HG03060 (cell line): Measurements from ENCODE around the gene CRMP1.

Source experiments
- ATAC-seq: cut with Tn5 transposase; IDR thresholded peaks from one replicate; pipeline ENCODE4 v1.9.1; 2021; ENCODE audit warnings: low read depth, moderate number of reproducible peaks; ENCODE audit not compliant: unreplicated experiment

Gene CRMP1

DNA sequence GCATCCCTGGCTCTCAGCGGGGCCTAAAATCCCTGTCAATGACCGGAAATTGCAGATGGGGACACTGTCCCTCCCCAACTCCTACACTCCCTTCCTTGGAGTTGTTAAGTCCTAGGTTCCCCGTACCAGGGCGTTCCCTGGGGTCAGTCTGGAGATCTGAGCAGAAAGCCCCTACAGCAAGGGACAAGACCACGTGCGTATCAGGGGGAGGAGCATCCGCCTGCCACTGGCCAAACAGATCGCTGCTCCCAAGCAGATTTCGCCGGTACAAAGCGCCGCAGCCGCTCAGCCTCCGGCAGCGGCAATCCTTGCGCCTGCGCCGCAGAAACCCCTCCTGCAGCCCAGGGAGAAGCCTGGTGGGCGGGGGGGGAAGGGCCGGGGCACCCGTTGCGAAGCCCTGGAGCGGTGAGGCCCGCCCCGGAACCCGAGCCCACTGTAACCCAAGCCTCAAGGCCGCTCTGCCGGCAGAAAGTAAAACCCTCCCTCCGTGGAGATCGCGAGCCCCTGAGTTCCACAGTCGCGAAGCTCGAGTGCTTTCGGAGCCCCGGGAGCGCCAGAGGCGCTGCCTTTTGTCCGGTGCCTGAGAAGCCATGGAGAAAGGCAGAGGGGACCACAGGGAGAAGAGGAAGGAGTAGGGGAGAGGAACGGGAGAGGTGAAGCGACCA lies 2.7 kb downstream of the CRMP1 start:
- ATAC-seq = no peak

DNA sequence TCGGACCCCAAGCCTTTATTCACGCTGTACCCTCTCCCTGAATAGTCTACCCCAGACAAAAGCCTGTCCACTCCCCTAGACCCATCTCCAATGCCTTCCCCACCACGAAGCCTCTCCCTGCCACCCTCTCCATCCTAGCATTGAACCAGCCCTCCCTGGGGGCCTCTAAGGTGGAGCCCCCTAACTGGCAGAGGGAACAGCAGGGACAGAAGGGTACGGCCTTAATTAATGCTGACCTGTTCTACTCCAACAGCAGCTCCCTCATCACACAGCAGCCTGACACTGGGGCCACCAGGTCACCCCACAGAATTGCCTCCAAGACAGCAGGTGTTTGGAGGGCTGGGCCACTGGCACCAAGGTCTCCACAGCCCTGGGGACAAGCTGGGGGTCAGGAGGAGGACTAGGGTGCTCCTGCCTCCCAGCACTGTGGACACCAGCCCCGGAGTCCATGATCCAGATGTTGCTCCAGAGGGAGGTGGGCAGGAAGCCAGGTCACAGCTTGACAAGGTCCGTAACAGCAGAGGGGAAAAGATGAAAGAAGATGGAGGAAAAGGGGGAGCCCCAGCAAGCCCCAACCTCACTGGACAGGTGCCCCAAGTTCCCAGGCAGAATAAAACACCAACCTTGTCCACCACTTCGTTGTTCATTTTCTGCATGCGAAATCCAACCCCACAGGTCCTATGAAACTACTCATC lies 3.7 kb downstream of the CRMP1 start:
- ATAC-seq = no peak

DNA sequence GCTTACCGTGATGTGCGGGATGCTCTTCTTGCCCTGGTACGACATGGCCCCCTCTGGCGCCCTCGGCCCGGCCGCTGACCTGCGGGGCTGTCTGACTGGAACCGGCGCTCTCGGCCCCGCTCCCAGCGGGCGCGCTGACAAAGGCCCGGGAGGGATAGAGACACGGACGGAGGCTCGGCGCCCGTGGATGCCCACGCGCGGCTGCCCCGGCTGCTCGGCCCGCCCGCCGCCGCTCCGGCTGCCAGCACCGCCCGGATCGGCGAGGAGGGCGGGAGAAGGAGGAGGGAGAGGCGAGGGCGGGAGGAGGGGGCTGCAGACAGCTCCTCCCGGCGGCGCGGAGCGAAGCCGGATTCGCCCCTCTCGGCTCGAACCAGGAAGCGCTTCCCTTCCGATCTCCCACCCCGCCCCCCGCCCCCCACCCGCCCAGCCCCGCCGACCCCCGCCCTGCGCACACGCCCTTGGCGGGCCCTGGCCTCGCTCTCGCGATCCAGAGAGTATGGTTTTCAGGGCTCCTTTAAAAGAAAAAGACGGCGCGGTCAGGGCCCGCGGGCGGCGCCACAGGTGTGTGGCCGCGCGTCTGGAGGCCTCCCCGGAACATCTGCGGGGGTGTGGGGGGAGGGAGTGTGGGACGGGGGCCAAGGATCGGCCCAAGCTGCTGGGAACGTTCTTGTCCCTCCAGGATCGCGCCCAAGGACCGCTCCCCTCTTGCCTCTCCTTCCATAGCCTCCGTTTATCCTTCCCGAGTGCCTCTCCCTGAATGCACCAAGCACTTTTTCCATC lies 4.5 kb downstream of the CRMP1 start:
- ATAC-seq = no peak

DNA sequence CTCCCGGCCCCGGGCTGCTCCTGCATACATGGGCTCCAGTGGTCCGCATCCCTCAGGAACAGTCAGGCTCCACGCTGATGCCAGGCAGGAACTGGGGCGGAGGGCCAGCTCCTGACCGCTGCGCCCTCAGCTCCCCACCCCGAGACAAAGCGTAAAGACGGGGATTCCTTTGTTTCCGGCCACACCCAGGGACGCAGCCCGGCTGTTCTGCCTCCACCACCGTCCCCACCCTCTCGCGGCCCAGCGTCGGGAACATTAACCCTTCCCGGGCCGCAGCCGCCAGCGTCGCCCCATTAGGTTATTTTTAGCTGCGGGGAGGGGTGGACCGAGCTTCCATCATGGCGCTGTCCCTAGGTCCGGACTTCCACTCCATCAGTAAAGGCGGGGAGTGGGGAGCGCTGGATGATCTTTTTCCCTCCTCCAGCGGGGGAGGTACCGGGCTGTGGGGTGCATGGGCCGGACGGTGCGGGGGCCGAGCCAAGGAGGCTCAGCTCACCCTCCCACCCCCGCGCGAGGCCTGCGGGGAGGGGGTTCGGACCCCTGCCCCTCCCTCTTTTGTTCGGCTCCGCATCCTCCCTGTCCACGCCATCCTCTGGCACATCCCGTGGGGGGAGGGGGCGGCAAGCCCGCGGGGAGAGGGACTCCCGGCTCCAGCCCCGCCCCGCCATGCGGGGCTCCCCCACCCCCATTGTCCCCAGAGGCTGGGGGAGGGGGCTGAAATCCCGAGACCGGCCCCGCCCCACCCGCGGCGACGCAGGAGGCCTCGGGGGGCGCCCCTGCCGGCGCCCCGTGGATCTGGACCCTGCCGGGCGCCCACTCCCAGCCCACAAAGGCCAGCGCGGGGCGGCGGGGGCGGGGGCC lies 5.3 kb downstream of the CRMP1 start:
- no peak for ATAC-seq

DNA sequence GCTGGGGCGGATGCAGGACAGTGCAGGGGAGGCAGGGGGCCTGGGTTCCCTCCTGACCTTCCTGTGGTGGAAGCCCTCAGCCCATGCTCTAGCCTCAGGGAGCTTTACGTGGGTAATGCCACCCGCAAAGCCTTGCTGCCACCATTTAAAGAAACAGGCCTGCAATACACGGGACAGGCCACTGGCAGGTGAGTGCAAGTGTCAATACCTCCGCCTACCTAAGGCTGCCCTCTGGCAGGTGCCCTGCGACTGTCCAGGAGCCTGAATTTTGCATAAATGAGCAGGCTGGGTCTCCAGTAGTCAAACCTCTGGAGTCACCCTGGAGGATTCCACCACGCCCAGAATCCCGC lies 5.9 kb downstream of the CRMP1 start:
- no peak for ATAC-seq

DNA sequence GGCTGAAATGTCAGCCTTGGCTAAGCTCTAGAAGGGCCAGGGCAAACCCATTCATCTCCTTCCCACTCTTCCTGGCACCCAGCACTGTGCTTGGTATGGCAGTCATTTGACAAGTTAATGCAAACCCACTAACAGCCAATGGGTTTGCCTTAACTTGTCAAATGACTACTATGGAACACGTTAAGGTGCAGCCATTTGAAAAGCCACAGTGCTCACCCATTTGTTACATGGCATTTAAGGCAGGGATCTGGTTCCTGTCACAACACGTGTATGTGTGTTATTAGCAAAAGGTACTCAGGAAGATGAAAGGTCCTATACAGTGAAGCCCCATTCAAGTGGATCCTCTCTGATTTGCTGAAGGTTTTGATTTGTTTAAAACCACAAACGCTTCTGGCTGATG lies 7.2 kb downstream of the CRMP1 start:
- no peak for ATAC-seq

DNA sequence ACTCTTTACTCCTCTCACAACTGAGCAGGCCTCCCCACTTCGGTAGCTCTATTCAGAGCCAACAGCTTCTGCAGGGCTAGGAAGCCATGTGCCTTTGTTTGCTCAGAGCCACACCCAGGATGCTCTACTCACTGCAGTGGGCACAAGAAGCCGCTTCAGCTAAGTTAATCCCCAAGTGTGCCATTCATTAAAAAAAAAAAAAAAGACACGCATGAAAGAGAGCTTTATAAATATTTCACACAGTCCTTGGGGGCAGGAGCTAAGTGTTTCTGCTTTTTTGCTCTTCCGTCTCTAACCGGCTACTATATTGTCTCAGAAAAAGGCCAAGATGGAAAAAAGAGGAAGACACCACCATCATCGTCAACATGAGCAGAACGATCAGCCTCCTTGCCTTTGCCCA lies 8.1 kb downstream of the CRMP1 start:
- no peak for ATAC-seq

DNA sequence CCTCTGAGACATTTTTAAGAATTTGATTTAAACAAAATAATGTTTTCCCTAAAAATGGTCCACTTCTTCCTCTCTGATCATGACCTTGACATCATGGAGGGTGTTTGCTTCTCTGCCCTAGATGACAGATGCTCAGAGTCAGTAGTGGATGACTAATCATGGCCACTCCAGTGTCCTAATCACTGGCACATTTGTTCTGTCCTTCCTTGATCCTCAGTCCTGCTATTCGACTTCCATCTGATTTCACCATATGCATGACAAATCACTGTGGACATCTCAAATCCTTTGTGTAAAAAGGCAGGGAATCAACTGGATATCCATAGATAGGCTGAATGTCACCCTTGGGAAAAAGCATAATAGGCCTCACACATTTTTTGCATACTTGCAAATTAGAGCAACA lies 9.0 kb downstream of the CRMP1 start:
- no peak for ATAC-seq

DNA sequence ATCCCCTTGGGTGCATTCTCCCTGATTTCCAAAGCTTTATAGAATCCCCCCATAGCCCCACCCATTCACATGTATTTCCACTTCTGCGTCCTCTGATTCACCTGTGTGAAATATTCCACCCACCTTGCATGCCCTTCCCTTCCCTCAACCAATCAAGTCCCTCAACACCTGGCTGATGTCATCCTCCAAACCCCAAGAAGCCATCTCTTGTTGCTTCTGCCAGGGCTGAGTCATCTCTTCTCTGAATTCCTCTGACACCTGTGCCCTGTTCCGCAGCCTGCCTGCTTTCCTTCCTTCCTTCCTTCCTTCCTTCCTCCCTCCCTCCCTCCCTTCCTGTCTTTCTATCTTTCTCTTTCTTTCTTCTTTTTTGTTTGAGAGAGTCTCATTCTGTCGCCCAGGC lies 9.9 kb downstream of the CRMP1 start:
- ATAC-seq = no peak

DNA sequence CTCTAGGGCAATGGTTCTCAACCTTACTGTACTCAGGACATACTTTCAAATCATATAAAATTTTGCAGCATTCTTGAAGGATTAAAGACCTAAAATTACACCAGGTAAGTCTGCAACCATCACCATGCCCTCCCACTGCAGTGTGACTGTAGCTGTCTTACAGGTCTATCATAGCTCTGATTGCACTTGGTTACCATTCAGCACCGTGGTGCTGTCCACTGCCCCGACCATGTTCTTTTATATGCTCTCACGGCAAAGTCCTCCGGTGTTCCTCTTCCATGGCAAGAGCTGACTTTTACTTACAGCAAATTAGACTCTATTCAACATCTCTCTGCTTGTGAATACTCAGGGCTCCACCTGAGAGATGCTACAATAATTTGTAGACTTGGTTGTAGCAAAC lies 11.5 kb downstream of the CRMP1 start:
- ATAC-seq = no peak

DNA sequence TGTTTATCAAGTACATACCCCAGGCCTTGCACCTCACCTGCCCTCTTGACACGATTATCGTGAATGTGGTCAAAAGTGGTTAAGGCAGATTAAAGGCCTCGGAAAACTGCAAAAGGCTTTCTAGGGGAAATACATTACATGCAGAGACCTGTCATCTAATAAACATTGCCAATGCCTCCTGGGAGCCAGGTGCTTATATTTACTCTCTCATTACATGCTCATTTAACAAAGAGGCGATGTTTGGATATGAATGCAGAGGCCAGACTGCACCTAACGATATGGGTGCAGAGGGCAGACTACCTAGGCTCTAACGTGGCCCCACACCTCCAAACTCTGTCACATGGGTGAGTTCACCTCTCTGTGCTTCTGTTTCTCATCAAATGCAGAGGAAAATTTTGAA lies 14.5 kb downstream of the CRMP1 start:
- no peak for ATAC-seq

DNA sequence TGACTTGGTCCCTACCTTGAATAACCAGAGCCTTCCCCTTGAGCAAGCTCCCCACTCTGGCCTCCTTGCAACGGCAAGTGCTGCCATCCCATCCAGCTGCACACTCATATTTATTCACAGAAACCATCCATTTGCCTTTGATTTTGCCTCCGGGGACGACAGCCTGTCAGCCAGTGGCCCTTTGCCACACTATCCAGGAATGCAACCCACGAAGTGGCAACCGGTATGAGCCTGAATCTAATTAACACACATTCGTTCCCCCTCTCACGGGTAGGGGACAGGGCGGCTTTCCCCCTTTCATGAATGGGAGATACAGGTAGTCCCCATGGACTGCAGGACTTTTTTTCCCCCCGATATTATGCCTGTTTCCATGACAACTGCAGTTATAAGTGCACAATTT lies 15.5 kb downstream of the CRMP1 start:
- ATAC-seq = no peak

DNA sequence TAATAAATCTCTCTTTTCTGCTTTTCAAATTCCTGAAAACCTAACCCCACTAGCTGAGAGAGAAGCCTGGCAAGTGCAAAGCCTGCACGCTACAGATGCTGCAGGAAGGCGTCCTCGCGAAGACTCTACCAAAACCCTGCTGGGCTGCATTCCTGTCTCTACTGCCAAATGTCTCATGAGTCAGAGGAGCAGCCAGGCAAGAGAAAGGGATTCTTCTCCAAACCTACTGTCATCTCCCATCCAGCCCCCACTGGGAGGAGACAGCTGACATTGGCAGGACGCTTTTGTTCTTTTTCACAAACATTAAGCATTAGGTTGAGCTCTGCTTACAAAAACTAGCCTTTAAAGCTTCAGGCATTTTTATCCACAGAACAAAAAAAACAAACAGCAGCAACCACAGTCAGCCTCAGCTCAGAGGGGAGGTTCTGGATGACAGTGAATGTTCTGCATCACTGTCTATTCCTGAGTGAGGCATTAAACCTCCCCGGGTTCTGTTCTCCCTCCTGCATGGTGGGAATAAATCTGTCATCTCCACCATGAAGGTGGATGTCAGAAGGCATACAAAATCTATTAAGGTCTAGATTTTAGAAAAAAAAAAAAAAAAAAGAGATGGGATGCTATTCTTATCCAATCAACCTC lies 18.0 kb downstream of the CRMP1 start:
- ATAC-seq = no peak

DNA sequence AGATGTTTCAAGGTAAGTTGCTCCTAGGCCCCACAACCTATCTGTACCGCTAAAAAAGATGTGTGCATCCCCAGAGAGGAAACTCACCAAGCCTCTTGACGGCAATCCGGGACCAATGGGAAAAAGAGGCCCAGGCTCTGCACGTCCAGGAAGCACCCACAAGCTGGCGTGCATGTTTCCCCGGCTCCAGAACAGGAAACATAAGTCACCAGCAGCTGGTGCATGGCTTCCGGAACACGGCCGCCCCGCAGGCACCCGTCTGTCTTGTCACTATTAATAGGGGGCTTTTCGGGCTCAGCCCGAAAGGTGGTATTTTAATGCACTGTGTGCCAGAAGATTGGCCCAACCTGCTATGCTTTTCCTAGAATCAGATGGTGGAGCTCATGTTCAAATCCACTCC lies 22.2 kb downstream of the CRMP1 start:
- ATAC-seq = no peak

DNA sequence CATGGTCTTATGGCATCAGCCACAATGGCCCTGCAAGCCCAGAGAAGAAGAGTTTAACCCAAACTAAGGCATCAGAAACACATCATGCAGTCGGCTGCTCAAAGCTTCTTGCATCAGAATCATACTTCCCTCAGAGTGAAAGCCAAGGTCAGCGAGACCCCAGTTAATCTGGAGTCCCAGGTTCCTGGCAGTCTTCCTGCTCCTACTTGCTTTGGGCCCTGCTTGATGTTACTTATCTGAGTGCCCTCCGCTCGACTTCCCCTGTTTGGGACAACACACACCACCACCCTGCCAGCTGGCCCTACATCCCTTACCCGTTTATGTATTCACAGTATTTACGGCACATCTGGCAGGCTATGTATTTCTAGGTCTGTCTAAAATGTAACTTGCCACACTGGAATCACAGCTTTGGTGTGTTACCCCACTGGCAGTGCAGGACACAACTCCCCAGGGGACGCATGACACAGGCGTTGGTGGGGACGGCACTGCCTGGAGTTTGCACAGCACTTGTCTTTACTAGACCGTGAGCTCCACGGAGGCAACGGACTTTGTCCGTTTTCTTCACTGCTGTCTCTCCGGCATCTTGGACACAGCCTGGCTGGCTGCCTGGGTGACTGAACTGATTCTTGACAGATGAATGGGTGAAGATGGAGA lies 22.8 kb downstream of the CRMP1 start:
- ATAC-seq = no peak

DNA sequence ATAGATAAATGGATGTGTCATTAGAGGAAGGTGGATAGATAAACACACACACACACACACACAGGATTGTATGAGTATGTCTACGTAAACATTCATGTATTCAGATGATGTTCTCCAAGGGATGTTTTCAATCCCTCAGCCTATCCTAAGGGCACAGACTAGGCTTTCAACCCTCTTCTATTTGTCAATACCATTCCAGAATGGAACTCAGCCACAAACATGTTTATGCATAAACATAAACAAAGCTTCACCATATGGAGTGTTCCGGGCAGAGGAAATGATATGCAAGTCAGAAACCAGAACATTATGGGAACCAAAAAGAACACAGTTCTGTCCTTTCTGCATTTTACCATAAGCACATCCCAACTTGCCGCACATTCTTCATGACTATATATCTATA lies 25.0 kb downstream of the CRMP1 start:
- no peak for ATAC-seq

DNA sequence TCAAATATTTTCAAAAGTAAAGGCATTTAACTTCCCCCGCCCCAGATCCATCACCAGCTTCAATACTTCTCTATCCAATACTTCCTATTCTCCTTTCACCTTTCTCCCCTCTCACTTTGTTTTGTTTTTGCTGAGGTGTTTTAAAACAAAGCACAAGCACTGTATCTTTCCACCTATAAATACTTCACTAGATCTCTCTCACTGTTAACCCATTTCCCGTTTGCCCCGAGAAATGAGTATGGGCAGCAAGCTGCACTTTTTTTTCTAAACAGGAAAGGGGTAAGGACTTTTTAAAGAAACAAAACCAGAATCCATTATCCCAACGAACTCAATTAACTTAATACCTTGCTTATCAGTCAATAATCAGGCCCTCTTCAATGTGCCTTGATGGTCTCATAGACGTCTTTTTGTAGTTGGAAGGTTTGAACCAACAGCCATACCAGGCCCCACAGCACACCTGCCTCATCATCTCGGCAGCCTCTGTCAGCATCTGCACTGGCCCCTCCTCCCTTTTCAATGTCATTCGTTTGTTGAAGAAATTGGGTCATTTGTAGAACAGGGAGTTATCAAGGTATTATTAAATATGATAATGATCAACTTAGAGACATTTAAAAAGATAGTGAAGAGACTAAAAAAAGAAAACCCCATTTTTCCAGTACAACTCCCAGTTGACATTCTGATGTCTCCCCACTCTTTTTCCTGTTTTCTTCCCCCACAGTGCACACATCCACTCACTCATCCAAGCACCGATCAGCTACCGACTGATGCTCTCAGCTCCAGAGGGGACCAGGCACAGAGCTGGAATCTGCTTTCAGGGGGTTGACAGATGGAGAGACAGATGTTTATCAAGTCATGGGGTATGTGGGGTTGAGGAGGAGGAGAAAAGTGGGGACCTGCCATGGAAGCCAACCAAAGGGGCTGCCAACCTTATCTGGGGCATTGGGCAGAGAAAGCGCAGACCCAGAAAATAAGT lies 25.8 kb downstream of the CRMP1 start:
- ATAC-seq = no peak

DNA sequence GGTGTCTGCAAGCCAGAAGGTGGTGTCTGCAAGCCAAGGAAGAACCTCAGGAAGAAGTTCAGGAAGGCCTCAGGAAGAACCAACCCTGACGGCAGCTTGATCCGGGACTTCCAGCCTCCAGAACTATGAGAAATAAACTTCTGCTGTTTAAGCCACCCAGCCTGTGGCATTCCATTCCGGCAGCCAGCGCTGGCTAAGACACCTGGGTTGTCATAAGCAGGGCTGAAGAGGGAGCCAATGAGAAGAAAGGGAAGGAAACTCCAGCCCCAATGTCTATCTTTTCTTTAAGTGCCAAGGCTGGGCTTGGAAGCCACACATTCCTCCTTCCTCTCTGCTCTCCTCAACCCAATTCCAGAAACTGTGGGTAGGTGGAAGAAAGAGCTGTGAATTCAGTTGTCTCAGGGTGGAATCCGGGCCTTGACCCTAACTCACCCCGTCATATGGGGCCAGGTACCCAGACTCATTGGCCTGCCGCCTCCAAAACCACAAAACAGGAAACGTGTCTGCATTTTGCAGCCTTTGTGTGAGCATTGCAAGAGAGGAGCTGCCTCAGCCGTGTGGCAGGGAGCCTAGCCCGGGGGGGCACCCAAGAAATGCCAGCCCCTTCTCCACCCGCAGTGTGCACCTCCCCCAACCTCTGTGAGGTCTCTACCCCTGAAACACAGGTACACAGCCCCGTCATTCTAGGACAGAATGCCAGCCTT lies 26.8 kb downstream of the CRMP1 start:
- no peak for ATAC-seq
